Measurements from ENCODE around the gene PRPF19.

DNA sequence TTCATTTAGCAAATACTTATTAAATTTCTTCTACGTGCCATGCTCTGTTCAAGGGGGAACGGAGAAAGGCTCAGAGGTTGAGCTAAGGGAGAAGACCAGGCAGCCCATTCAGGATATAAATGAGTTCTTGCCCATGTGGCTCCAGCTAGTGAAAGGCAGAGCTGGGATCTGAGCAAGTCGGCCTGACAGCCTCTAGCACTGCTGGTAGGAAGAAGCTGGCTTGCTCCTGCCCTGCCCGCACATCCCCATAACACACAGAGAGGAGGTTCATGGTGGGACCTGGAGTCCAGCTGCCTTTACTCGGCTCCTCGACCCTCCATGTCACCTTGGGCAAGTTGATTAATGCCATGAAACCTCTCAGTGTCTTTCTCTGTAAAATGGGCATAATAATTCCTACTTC, 43.6 kb upstream of the PRPF19 start:
- no peak for TF ChIP-seq POLR2A (IDR thresholded peaks at IDR 0.05; ENCODE audit: low read depth)
- TF ChIP-seq CTCF (IDR thresholded peaks at IDR 0.05): no peak

All from esophagus muscularis mucosa (tissue), 3 donors.